ENCODE measurements around the gene KIR2DL4.
"Not testable (repeated sequence)": the region's sequence is repeated elsewhere in the genome, so short reads cannot be mapped to it uniquely, and the experiment has no call there.

KIR2DL4 gene

GRCh38 chr19:54803410-54803809 lies at the start of gene KIR2DL4:
Gene KIR2DL4 (plus strand): TSS chr19:54803610. CDS start chr19:54803652, 42 bp downstream.
- no peaks in the 10 kb centered on the region for H3K27me3 Mint-ChIP-seq (ENCODE audit: low read depth)
- H3K9me3 Mint-ChIP-seq, result no peaks in the 10 kb centered on the region
- no peak for DNase-seq (ENCODE audit: low spot score)
- no peaks in the 10 kb centered on the region for H3K4me1 Mint-ChIP-seq (ENCODE audit: low read depth)
- H3K4me3 Mint-ChIP-seq, result no peak within 1 kb of the TSS
- no peaks in the 10 kb centered on the region for H3K36me3 Mint-ChIP-seq (ENCODE audit: low read depth)
- no peak within 1 kb of the TSS for H3K27ac Mint-ChIP-seq

GRCh38 chr19:54756204-54757110 lies 47.0 kb upstream of the KIR2DL4 start:
- H3K4me3 Mint-ChIP-seq; H3K4me1 Mint-ChIP-seq (ENCODE audit: low read depth); H3K9me3 Mint-ChIP-seq; DNase-seq (ENCODE audit: low spot score); H3K27ac Mint-ChIP-seq; H3K27me3 Mint-ChIP-seq (ENCODE audit: low read depth); H3K36me3 Mint-ChIP-seq (ENCODE audit: low read depth): not testable (repeated sequence)

- H3K36me3 Mint-ChIP-seq (ENCODE audit: low read depth); H3K27ac Mint-ChIP-seq; H3K27me3 Mint-ChIP-seq (ENCODE audit: low read depth); H3K4me3 Mint-ChIP-seq; H3K9me3 Mint-ChIP-seq; H3K4me1 Mint-ChIP-seq (ENCODE audit: low read depth); DNase-seq (ENCODE audit: low spot score): not testable (repeated sequence)
Measured at GRCh38 chr19:54758577-54758976, 44.8 kb upstream of the KIR2DL4 start.

- not testable (repeated sequence) for H3K27ac Mint-ChIP-seq; H3K36me3 Mint-ChIP-seq (ENCODE audit: low read depth); H3K4me1 Mint-ChIP-seq (ENCODE audit: low read depth); H3K4me3 Mint-ChIP-seq; H3K27me3 Mint-ChIP-seq (ENCODE audit: low read depth); H3K9me3 Mint-ChIP-seq; DNase-seq (ENCODE audit: low spot score)
Measured at GRCh38 chr19:54764219-54764618, 39.2 kb upstream of the KIR2DL4 start.

- not testable (repeated sequence) for H3K9me3 Mint-ChIP-seq; H3K4me1 Mint-ChIP-seq (ENCODE audit: low read depth)
Measured at GRCh38 chr19:54766464-54766863, 36.9 kb upstream of the KIR2DL4 start.

GRCh38 chr19:54769646-54770045 lies 33.8 kb upstream of the KIR2DL4 start, which contains the start of gene KIR2DL1:
Gene KIR2DL1 (plus strand): TSS chr19:54769793. CDS start chr19:54769851, 58 bp downstream.
- not testable (repeated sequence) for H3K4me1 Mint-ChIP-seq (ENCODE audit: low read depth); DNase-seq (ENCODE audit: low spot score); H3K9me3 Mint-ChIP-seq; H3K36me3 Mint-ChIP-seq (ENCODE audit: low read depth); H3K4me3 Mint-ChIP-seq; H3K27ac Mint-ChIP-seq; H3K27me3 Mint-ChIP-seq (ENCODE audit: low read depth)

More at GRCh38 chr19:54766464-54766863, 36.9 kb upstream of the KIR2DL4 start:
- H3K27me3 Mint-ChIP-seq (ENCODE audit: low read depth); H3K36me3 Mint-ChIP-seq (ENCODE audit: low read depth); H3K4me3 Mint-ChIP-seq; DNase-seq (ENCODE audit: low spot score); H3K27ac Mint-ChIP-seq: not testable (repeated sequence)

- not testable (repeated sequence) for H3K27ac Mint-ChIP-seq; DNase-seq (ENCODE audit: low spot score); H3K4me1 Mint-ChIP-seq (ENCODE audit: low read depth); H3K9me3 Mint-ChIP-seq; H3K27me3 Mint-ChIP-seq (ENCODE audit: low read depth); H3K36me3 Mint-ChIP-seq (ENCODE audit: low read depth); H3K4me3 Mint-ChIP-seq
Measured at GRCh38 chr19:54770511-54770910, 32.9 kb upstream of the KIR2DL4 start.

- not testable (repeated sequence) for H3K9me3 Mint-ChIP-seq; H3K4me3 Mint-ChIP-seq; H3K4me1 Mint-ChIP-seq (ENCODE audit: low read depth); DNase-seq (ENCODE audit: low spot score); H3K27me3 Mint-ChIP-seq (ENCODE audit: low read depth); H3K27ac Mint-ChIP-seq; H3K36me3 Mint-ChIP-seq (ENCODE audit: low read depth)
Measured at GRCh38 chr19:54771018-54771960, 32.1 kb upstream of the KIR2DL4 start.

GRCh38 chr19:54772666-54773065 lies 30.7 kb upstream of the KIR2DL4 start:
- not testable (repeated sequence) for DNase-seq (ENCODE audit: low spot score); H3K27me3 Mint-ChIP-seq (ENCODE audit: low read depth); H3K4me1 Mint-ChIP-seq (ENCODE audit: low read depth); H3K4me3 Mint-ChIP-seq; H3K9me3 Mint-ChIP-seq; H3K36me3 Mint-ChIP-seq (ENCODE audit: low read depth); H3K27ac Mint-ChIP-seq

- not testable (repeated sequence) for H3K36me3 Mint-ChIP-seq (ENCODE audit: low read depth); H3K4me3 Mint-ChIP-seq; DNase-seq (ENCODE audit: low spot score); H3K4me1 Mint-ChIP-seq (ENCODE audit: low read depth); H3K27me3 Mint-ChIP-seq (ENCODE audit: low read depth); H3K9me3 Mint-ChIP-seq; H3K27ac Mint-ChIP-seq
Measured at GRCh38 chr19:54775095-54775815, 28.2 kb upstream of the KIR2DL4 start.

- H3K27ac Mint-ChIP-seq; H3K9me3 Mint-ChIP-seq; H3K36me3 Mint-ChIP-seq (ENCODE audit: low read depth); H3K27me3 Mint-ChIP-seq (ENCODE audit: low read depth); H3K4me3 Mint-ChIP-seq; DNase-seq (ENCODE audit: low spot score); H3K4me1 Mint-ChIP-seq (ENCODE audit: low read depth): not testable (repeated sequence)
Measured at GRCh38 chr19:54775830-54776229, 27.6 kb upstream of the KIR2DL4 start.

- H3K9me3 Mint-ChIP-seq; H3K4me3 Mint-ChIP-seq; H3K27me3 Mint-ChIP-seq (ENCODE audit: low read depth); H3K4me1 Mint-ChIP-seq (ENCODE audit: low read depth); H3K36me3 Mint-ChIP-seq (ENCODE audit: low read depth); H3K27ac Mint-ChIP-seq; DNase-seq (ENCODE audit: low spot score): not testable (repeated sequence)
Measured at GRCh38 chr19:54777851-54778250, 25.6 kb upstream of the KIR2DL4 start.

GRCh38 chr19:54778896-54779295 lies 24.5 kb upstream of the KIR2DL4 start:
- not testable (repeated sequence) for H3K4me3 Mint-ChIP-seq; H3K27ac Mint-ChIP-seq; H3K4me1 Mint-ChIP-seq (ENCODE audit: low read depth); DNase-seq (ENCODE audit: low spot score); H3K27me3 Mint-ChIP-seq (ENCODE audit: low read depth); H3K36me3 Mint-ChIP-seq (ENCODE audit: low read depth); H3K9me3 Mint-ChIP-seq

- not testable (repeated sequence) for H3K27ac Mint-ChIP-seq; H3K36me3 Mint-ChIP-seq (ENCODE audit: low read depth); H3K4me1 Mint-ChIP-seq (ENCODE audit: low read depth); H3K27me3 Mint-ChIP-seq (ENCODE audit: low read depth); H3K4me3 Mint-ChIP-seq; H3K9me3 Mint-ChIP-seq; DNase-seq (ENCODE audit: low spot score)
Measured at GRCh38 chr19:54782916-54783315, 20.5 kb upstream of the KIR2DL4 start.

All from T-helper 2 cell treated with Interferon-gamma antibody and Interleukin-4, amounts not matched to agents 5 μg/mL and 100 μg/mL, for 36 hours (primary cell).